ENCODE measurements around the gene HTR2C.

DNA sequence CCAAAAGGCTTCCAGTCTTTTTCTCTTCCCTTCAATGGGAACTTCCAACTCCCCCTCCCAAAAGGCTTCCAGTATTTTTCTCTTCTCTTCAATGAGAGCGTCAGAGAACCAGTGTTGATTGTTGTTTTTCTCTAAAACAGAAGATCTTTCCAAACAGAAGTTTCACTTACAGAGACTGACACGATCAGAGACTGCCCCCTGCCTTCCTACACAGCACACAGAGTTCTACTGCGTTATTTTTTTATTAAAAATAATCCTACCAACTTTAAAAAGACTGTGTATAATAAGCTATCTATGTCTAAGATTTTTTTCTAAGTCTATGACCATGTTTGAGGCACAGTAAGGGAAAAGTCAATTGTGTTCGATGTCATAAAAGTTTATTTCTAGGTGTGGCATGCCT, 3.5 kb upstream of the HTR2C start:
- peak; percentile 42 for TF ChIP-seq CTCF (conservative IDR thresholded peaks at IDR 0.05)
- no peak for TF ChIP-seq EZH2 (IDR thresholded peaks at IDR 0.05; ENCODE audit: low read depth)
